Common myeloid progenitor, CD34-positive (primary cell): ENCODE data around the gene OPCML.

Experiments
- CTCF ChIA-PET: fragments of 350-600 bp; sonication (Branson Sonifier 250); formaldehyde crosslinking; loops from one replicate; lab custom pipeline; 2021; ENCODE audit warnings: antibody characterized with exemption; lab: Charles Lee
- POLR2A ChIA-PET: fragments of 350-600 bp; sonication (Branson Sonifier 250); formaldehyde crosslinking; loops from one replicate; lab custom pipeline; 2021; ENCODE audit warnings: antibody characterized with exemption; lab: Charles Lee
- DNase-seq, 3 donors: peaks; one replicate each; pipeline versions ENCODE4 v3.0.0 to v3.0.0-alpha.2; 2013
- H3K27ac ChIP-seq, 2 experiments: 1 replicate in 1 of 2; 2 replicates in 1 of 2; pipeline ENCODE4 v1.7.0; 2013; ENCODE audit warnings: inconsistent platforms in 2 of 2, low read length in 2 of 2, mild to moderate bottlenecking in 2 of 2, low read depth in 1 of 2, moderate library complexity in 1 of 2; ENCODE audit not compliant: severe bottlenecking in 2 of 2, insufficient read depth in 1 of 2, poor library complexity in 1 of 2
- H3K27me3 ChIP-seq, 5 experiments: replicated peaks in 2 of 5; 1 replicate in 3 of 5; 2 replicates in 2 of 5; pipeline versions ENCODE4 v1.6.1 to v1.7.0; 2013; ENCODE audit warnings: low read length in 4 of 5, mild to moderate bottlenecking in 2 of 5, moderate library complexity in 2 of 5, inconsistent platforms in 1 of 5; ENCODE audit not compliant: insufficient read depth in 5 of 5, control insufficient read depth in 4 of 5
- H3K36me3 ChIP-seq, 4 experiments: 1 replicate in 2 of 4; 2 replicates in 2 of 4; pipeline versions ENCODE4 v1.6.1 to v1.7.0; 2013; ENCODE audit warnings: low read length in 3 of 4, control low read depth in 1 of 4, mild to moderate bottlenecking in 1 of 4; ENCODE audit not compliant: control insufficient read depth in 4 of 4, insufficient read depth in 4 of 4
- H3K4me1 ChIP-seq, 4 experiments: 1 replicate in 3 of 4; 2 replicates in 1 of 4; pipeline versions ENCODE4 v1.6.1 to v1.7.1; 2013; ENCODE audit warnings: low read length in 3 of 4, mild to moderate bottlenecking in 3 of 4, control low read depth in 1 of 4, inconsistent platforms in 1 of 4, moderate library complexity in 1 of 4; ENCODE audit not compliant: control insufficient read depth in 4 of 4, insufficient read depth in 4 of 4; ENCODE audit errors: control extremely low read depth in 1 of 4
- H3K4me3 ChIP-seq, 7 experiments: 1 replicate in 4 of 7; 2 replicates in 3 of 7; pipeline versions ENCODE4 v1.5.1 to v1.7.0; 2013; ENCODE audit warnings: mild to moderate bottlenecking in 7 of 7, low read length in 6 of 7, moderate library complexity in 6 of 7, inconsistent platforms in 2 of 7, low read depth in 2 of 7, control low read depth in 1 of 7; ENCODE audit not compliant: insufficient read depth in 4 of 7, control insufficient read depth in 1 of 7; ENCODE audit errors: extremely low read depth in 1 of 7
- H3K9me3 ChIP-seq, 5 experiments: 1 replicate in 4 of 5; 2 replicates in 1 of 5; pipeline versions ENCODE4 v1.6.1 to v1.7.1; 2013; ENCODE audit warnings: low read length in 4 of 5, mild to moderate bottlenecking in 2 of 5, inconsistent platforms in 1 of 5, low read depth in 1 of 5, moderate library complexity in 1 of 5; ENCODE audit not compliant: control insufficient read depth in 4 of 5, insufficient read depth in 2 of 5; ENCODE audit errors: control extremely low read depth in 1 of 5
- WGBS: methylation state at CpG from one replicate; pipeline ENCODE4 v1.1.5; 2013; ENCODE audit not compliant: insufficient coverage; 5-methylcytosine and 5-hydroxymethylcytosine counted together

Gene OPCML

DNA sequence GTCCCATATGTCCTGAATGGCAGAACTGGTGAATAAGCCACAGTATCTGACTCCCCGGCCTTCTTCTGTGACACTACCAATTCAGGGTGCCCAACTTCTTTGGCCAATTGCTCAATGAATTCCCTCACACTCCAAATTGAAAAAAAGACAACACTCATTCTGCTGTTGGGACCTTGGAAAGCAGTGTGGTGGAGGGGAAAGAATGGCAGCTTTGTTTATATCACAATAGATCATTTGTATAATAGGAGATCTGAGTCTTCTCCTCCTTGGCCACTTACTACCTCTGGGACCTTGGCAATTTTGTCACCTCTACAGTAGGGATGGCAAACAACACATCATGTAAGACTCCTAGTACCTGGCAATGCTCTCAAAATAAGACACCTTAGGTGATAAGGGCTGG, 64.6 kb downstream of the OPCML start:
- H3K4me1 ChIP-seq, result no peaks in the 10 kb centered on the region
- H3K27ac ChIP-seq, result no peak overlapping the region
- no CpG with 5 or more reads among the region's 1 CpG for WGBS
- H3K27me3 ChIP-seq, result no peaks in the 10 kb centered on the region
- ChIA-PET CTCF (no interaction called here), POLR2A (no interaction called here)
- H3K36me3 ChIP-seq, result no peaks in the 10 kb centered on the region
- no peak overlapping the region for H3K4me3 ChIP-seq
- H3K9me3 ChIP-seq, result no peaks in the 10 kb centered on the region
- DNase-seq, result no peak

GRCh38 chr11:133443206-133443747, 89.0 kb downstream of the OPCML start:
- H3K4me1 ChIP-seq, result no peaks in the 10 kb centered on the region
- CTCF ChIA-PET, result no interaction called here
- POLR2A ChIA-PET, result no interaction called here
- no peak for DNase-seq
- H3K27ac ChIP-seq, result no peak overlapping the region
- H3K4me3 ChIP-seq, result no peak overlapping the region
- H3K36me3 ChIP-seq, result no peaks in the 10 kb centered on the region
- no peaks in the 10 kb centered on the region for H3K9me3 ChIP-seq
- 87% methylated on average over 4 of the region's 4 CpGs for WGBS
- no peaks in the 10 kb centered on the region for H3K27me3 ChIP-seq

DNA sequence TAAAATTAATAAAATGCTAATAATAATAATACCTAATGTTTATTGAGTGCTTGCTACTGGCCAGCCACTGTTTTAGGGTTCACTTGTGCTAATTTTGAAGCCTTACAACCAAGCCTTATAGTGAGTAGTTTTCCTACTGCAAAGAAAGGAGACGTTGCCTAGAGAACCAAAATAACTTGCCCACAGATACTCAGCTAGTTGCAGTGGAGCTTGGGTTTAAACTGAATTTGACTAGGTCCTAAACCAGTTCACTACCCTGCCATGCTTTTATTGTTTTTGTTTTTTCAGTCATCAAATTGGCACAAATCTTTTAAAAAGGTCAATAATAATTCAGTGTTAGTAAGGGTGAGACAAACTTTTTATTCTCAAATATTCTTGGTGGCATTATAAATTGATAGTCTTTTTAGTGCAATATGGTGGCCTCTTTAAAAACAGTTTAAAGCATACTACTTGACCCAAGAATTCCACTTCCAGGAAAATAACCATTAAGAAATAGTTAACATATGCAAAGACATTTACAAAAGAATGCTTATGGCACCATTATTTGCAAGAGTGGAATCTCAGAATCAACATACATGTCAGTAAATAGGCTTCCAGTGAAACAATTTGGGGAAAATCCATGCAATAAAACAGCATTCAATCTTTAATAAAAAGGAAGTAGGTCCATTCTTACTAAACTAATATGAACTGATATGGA, 90.2 kb downstream of the OPCML start:
- no peaks in the 10 kb centered on the region for H3K4me1 ChIP-seq
- no peaks in the 10 kb centered on the region for H3K36me3 ChIP-seq
- H3K4me3 ChIP-seq, result no peak overlapping the region
- DNase-seq, result no peak
- no peak overlapping the region for H3K27ac ChIP-seq
- H3K9me3 ChIP-seq, result no peaks in the 10 kb centered on the region
- WGBS, result 60% methylated on average over 1 of the region's 1 CpG
- H3K27me3 ChIP-seq, result no peaks in the 10 kb centered on the region
- ChIA-PET POLR2A (no interaction called here), CTCF (interaction anchor here (0.6 kb wide), 1 partner anchor 8 kb away, joined by 5 read pairs; no protein-coding TSS in a partner anchor)

DNA sequence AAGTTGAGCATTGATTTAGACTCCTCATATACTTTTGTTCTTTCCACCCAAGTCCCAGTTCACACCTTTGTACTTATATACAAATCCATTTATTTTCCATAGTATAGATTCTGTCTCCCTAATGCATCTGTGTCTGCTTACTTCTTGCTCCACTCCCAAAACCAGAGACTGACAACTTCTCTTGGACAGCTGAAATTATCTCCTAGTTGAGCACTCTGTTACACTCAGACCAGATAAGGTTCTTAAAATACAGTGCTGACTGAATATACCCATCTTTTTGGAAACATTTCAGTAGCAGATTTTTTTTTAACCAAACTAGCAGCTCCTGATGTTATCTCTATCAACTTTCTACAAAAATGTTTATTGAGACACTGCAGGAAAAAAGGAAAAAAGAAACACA, 106.3 kb downstream of the OPCML start:
- POLR2A ChIA-PET, result interaction anchor here (0.7 kb wide), 1 partner anchor 246 kb away, joined by 3 read pairs; no protein-coding TSS in a partner anchor

GRCh38 chr11:133425245-133425644, 107.1 kb downstream of the OPCML start:
- WGBS, result 50% methylated on average over 1 of the region's 1 CpG
- no peaks in the 10 kb centered on the region for H3K27me3 ChIP-seq
- H3K4me3 ChIP-seq, result no peak overlapping the region
- ChIA-PET CTCF (no interaction called here), POLR2A (no interaction called here)
- H3K27ac ChIP-seq, result no peak overlapping the region
- no peaks in the 10 kb centered on the region for H3K9me3 ChIP-seq
- no peaks in the 10 kb centered on the region for H3K36me3 ChIP-seq
- DNase-seq, result no peak
- no peaks in the 10 kb centered on the region for H3K4me1 ChIP-seq

More for the DNA sequence above, 106.3 kb downstream of the OPCML start:
- Histone ChIP-seq H3K9me3 (no peaks in the 10 kb centered on the region), H3K36me3 (no peaks in the 10 kb centered on the region), H3K4me3 (no peak overlapping the region), H3K4me1 (no peaks in the 10 kb centered on the region), H3K27me3 (no peaks in the 10 kb centered on the region), H3K27ac (no peak overlapping the region)
- CTCF ChIA-PET, result no interaction called here
- DNase-seq, result no peak

DNA sequence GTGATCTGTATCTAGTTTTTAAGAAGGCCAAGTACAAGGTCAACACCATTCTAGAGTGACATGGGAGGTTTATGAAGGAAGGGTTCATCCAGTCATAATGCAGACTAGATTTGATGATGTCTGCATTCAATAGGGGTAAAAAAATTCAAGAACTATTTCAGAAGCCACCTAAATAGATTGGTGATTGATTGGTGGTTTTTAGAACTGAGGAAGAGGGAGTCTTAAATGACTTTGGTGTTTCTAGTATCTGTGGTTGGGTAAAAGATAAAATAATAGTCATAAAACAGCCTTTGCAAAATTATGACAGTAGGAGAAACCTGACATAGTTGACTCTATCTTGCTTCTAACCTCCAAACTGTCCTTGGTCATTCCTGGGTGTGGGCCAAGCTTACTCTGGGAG, 114.1 kb downstream of the OPCML start:
- no peaks in the 10 kb centered on the region for H3K27me3 ChIP-seq
- CTCF ChIA-PET, result no interaction called here
- no peaks in the 10 kb centered on the region for H3K9me3 ChIP-seq
- DNase-seq, result no peak
- H3K36me3 ChIP-seq, result no peaks in the 10 kb centered on the region
- H3K27ac ChIP-seq, result no peak overlapping the region
- H3K4me3 ChIP-seq, result no peak overlapping the region
- no peaks in the 10 kb centered on the region for H3K4me1 ChIP-seq
- POLR2A ChIA-PET, result no interaction called here

DNA sequence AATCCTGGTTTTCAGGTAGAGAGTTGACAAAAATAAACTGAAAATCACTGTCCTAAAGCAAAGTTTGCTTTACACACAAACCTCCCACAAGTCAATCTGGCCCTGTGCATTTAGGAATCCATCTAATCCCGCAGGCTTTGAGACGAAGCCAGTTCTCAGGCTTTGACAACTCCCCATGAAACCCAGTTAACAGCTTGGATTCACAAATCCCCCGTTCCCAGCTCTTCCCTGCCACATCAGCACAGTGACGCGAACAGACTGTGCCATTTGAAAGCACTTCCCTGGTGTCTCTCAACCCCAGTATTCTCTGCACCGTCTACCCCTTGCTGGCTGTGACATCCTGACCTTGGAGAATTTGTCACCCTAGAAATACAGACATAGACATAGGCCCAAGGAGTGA, 117.8 kb downstream of the OPCML start:
- Histone ChIP-seq H3K27ac (no peak overlapping the region), H3K36me3 (no peaks in the 10 kb centered on the region), H3K4me1 (no peaks in the 10 kb centered on the region), H3K4me3 (no peak overlapping the region), H3K27me3 (no peaks in the 10 kb centered on the region), H3K9me3 (no peaks in the 10 kb centered on the region)
- WGBS, result 78% methylated on average over 2 of the region's 6 CpGs
- POLR2A ChIA-PET, result interaction anchor here (0.7 kb wide), 1 partner anchor 302 kb away, joined by 5 read pairs; no protein-coding TSS in a partner anchor
- CTCF ChIA-PET, result no interaction called here
- no peak for DNase-seq
